ENCODE results near the gene NAV2.

The NAV2 gene

GRCh38 chr11:19704213-19704612, 8.4 kb upstream of the NAV2 start:
- TF ChIP-seq POLR2A (IDR thresholded peaks at IDR 0.05; ENCODE audit: extremely low read depth, insufficient read length) (no peak), MYC (IDR thresholded peaks at IDR 0.05; ENCODE audit: low read depth, low read length) (no peak), MAX (IDR thresholded peaks at IDR 0.05; ENCODE audit: low read depth, low read length) (no peak)
- TF ChIP-seq, protein P1, sequence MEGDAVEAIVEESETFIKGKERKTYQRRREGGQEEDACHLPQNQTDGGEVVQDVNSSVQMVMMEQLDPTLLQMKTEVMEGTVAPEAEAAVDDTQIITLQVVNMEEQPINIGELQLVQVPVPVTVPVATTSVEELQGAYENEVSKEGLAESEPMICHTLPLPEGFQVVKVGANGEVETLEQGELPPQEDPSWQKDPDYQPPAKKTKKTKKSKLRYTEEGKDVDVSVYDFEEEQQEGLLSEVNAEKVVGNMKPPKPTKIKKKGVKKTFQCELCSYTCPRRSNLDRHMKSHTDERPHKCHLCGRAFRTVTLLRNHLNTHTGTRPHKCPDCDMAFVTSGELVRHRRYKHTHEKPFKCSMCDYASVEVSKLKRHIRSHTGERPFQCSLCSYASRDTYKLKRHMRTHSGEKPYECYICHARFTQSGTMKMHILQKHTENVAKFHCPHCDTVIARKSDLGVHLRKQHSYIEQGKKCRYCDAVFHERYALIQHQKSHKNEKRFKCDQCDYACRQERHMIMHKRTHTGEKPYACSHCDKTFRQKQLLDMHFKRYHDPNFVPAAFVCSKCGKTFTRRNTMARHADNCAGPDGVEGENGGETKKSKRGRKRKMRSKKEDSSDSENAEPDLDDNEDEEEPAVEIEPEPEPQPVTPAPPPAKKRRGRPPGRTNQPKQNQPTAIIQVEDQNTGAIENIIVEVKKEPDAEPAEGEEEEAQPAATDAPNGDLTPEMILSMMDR (IDR thresholded peaks at IDR 0.05; ENCODE audit: low read depth, low read length), result no peak
- no peak overlapping the region for H3K4me3 ChIP-seq (ENCODE audit: low read depth, low read length)
- DNase-seq (ENCODE audit: low read depth), result no peak

- no peak for TF ChIP-seq POLR2A (IDR thresholded peaks at IDR 0.05; ENCODE audit: extremely low read depth, insufficient read length)
- TF ChIP-seq MYC (IDR thresholded peaks at IDR 0.05; ENCODE audit: low read depth, low read length), result no peak
- TF ChIP-seq, protein P1 (IDR thresholded peaks at IDR 0.05; ENCODE audit: low read depth, low read length), result no peak
- TF ChIP-seq MAX (IDR thresholded peaks at IDR 0.05; ENCODE audit: low read depth, low read length), result no peak
- no peak for DNase-seq (ENCODE audit: low read depth)
- no peak overlapping the region for H3K4me3 ChIP-seq (ENCODE audit: low read depth, low read length)
Measured at GRCh38 chr11:19705936-19706335, 6.7 kb upstream of the NAV2 start.

DNA sequence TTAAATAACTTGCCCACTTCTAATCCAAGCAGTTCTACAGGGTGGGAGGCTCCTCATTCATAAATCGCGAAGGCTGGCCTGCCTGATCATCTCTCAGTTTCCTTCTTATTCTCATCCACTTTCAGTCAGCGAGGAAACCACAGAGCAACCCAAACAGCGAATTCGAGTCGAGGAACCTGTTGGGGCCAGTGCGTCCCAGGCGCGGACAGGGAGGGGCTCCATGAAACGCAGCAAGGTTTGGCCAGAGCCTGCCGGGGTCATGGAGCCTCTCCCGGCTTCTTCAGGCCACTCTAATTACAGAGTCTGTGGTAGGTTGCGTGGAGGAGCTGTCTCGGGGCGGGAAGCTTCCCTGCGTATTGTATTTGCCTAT, 741 bp upstream of the NAV2 start:
- no peak for DNase-seq (ENCODE audit: low read depth)
- TF ChIP-seq MYC (IDR thresholded peaks at IDR 0.05; ENCODE audit: low read depth, low read length) (no peak), POLR2A (IDR thresholded peaks at IDR 0.05; ENCODE audit: extremely low read depth, insufficient read length) (no peak), MAX (IDR thresholded peaks at IDR 0.05; ENCODE audit: low read depth, low read length) (no peak)
- TF ChIP-seq, protein P1 (IDR thresholded peaks at IDR 0.05; ENCODE audit: low read depth, low read length), result no peak
- peak overlapping the region; percentile 55 for H3K4me3 ChIP-seq (ENCODE audit: low read depth, low read length)

DNA sequence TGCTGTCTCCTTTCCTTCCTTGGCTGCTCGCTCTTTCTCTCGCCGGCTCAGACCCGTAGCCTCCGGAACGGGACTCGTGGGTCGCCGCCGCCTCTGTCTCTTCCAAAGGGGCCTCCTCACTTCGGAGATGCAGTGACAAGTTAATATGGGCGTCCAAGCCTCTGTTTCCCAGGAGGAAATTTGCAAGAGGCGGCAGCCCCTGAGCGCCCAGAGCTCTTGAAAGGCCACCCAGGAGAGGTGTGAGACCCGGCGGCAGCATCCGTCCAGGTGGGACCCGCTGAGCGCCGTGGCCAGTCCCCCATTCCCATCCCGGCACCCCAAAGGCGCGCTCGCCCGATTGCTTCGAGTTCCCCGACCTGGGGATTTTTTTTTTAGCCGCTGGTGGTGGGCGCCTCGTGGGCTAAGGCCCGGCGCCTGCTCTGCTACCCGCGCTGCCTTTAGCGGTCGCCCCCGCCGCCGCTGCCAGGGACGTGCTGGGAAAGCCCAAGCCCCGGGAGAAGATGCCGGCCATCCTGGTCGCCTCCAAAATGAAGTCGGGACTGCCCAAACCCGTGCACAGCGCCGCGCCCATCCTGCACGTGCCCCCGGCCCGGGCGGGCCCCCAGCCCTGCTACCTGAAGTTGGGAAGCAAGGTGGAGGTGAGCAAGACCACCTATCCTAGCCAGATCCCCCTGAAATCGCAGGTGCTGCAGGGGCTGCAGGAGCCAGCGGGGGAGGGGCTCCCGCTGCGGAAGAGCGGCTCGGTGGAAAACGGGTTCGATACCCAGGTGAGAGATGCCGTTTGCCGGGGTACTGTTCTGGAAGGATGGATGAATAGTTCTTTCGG, 772 bp downstream of the NAV2 start:
- TF ChIP-seq MYC (IDR thresholded peaks at IDR 0.05; ENCODE audit: low read depth, low read length) (no peak), POLR2A (IDR thresholded peaks at IDR 0.05; ENCODE audit: extremely low read depth, insufficient read length) (no peak), MAX (IDR thresholded peaks at IDR 0.05; ENCODE audit: low read depth, low read length) (no peak)
- TF ChIP-seq, protein P1 (IDR thresholded peaks at IDR 0.05; ENCODE audit: low read depth, low read length), result no peak
- DNase-seq (ENCODE audit: low read depth), result no peak
- no peak overlapping the region for H3K4me3 ChIP-seq (ENCODE audit: low read depth, low read length)

GRCh38 chr11:19714022-19714386, 1.4 kb downstream of the NAV2 start:
- no peak for DNase-seq (ENCODE audit: low read depth)
- TF ChIP-seq MYC (IDR thresholded peaks at IDR 0.05; ENCODE audit: low read depth, low read length) (no peak), MAX (IDR thresholded peaks at IDR 0.05; ENCODE audit: low read depth, low read length) (no peak), POLR2A (IDR thresholded peaks at IDR 0.05; ENCODE audit: extremely low read depth, insufficient read length) (no peak)
- TF ChIP-seq, protein P1 (IDR thresholded peaks at IDR 0.05; ENCODE audit: low read depth, low read length), result no peak
- H3K4me3 ChIP-seq (ENCODE audit: low read depth, low read length), result no peak overlapping the region

Measured in NB4 (cell line).